ENCODE data around the gene MRPL20.
"Not testable (repeated sequence)": the region's sequence is repeated elsewhere in the genome, so short reads cannot be mapped to it uniquely, and the experiment has no call there.

Gene MRPL20

DNA sequence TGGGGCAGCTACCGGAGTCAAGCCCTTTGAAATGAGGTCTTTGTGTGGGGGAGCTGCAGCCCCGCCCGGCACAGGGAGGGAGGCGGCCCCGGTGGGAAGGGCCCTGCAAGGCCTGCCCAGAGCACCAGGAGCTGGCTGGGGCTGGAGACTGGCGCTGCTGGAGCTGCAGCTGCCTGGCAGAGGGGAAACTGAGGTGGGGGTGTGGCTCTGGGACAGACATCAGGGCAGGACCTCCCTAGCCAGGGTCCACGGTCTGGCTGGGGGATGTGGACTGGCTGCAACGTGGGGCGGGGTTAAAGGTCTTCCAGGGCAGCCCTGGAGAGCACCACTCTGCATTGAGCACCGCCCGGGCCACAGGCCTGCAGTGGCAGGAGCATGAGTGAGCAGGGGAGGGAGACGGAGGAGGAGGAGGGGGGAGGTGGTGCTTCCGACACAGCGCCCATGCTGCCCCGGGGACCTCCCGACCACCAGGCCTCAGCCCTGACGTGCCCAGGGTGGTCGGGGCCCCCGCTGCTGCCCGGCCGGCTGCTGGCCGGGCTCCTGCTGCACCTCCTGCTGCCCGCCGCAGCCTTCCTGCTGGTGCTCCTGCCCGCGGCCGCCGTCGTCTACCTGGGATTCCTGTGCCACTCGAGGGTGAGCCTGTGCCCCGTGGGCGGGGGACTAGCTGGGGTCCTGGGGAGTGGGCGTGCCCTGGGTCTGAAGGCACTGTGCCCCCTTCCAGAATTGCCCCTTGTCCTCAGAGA lies 18.8 kb upstream of the MRPL20 start:
- peak; percentile 66 for DNase-seq (ENCODE audit: low spot score)

DNA sequence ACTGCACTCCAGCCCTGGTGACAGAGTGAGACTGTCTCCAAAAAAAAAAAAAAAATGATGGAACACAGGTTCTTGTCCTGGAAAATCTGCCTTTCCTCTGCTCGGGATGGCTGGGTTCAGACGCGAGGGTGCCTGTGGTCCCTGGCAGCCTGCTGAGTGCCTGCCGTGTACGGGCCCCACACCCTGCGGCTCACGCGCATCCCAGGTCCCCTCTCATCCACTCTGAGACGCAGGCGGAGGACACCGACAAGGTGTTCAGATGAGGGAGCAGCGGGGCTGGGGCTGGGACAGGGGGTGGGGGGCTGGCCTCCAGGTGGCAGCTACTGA lies 18.3 kb upstream of the MRPL20 start:
- DNase-seq (ENCODE audit: low spot score), result no peak

GRCh38 chr1:1424707-1425106 lies 17.6 kb upstream of the MRPL20 start:
- no peak for DNase-seq (ENCODE audit: low spot score)

- DNase-seq (ENCODE audit: low spot score), result no peak
Observed at GRCh38 chr1:1423245-1423597, 16.1 kb upstream of the MRPL20 start.

DNA sequence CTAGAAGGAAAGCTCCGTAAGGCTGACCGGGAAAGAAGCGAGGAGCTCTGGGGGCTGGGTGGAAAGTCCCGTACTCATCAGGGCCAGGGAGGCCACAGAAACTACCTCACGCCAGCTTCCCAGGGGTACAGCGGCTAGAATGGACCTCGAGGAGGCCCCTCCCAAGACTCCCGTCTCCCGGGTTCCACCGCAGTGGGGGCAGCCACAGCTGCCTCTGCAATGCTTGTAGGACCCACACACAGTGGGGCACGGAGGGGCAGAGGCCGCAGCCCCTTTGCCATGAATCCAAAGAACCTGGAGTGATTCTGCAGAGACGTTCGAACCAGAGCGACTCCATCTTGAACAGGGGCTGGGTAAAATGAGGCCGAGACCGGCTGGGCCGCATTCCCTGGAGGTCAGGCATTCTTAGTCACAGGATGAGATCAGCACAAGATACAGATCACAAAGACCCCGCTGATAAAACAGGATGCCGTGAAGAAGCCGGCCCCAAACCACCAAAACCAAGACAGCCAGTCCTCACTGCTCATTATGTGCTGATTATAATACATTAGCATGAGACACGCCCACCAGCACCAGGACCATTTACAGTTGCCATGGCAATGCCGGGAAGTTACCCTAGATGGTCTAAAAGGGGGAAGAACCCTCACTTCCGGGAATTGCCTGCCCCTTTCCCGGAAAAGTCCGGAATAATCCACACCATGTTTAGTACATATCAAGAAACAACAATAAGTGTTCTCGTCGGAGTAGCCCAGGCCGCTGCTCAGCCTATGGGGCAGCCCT lies 15.6 kb upstream of the MRPL20 start:
- peak; percentile 51 for DNase-seq (ENCODE audit: low spot score)

- DNase-seq (ENCODE audit: low spot score), result no peak
Observed at GRCh38 chr1:1421907-1422464, 14.9 kb upstream of the MRPL20 start.

GRCh38 chr1:1421147-1421906 lies 14.2 kb upstream of the MRPL20 start, which contains the start of gene ANKRD65:
TSS of gene ANKRD65 (minus strand) at chr1:1421276. CDS start at chr1:1421005, 271 bp downstream.
- peak; percentile 54 for DNase-seq (ENCODE audit: low spot score)

GRCh38 chr1:1420654-1421141 lies 13.6 kb upstream of the MRPL20 start:
- DNase-seq (ENCODE audit: low spot score), result peak; percentile 55

- DNase-seq (ENCODE audit: low spot score), result peak; percentile 67
Observed at GRCh38 chr1:1419813-1420653, 12.9 kb upstream of the MRPL20 start.

DNA sequence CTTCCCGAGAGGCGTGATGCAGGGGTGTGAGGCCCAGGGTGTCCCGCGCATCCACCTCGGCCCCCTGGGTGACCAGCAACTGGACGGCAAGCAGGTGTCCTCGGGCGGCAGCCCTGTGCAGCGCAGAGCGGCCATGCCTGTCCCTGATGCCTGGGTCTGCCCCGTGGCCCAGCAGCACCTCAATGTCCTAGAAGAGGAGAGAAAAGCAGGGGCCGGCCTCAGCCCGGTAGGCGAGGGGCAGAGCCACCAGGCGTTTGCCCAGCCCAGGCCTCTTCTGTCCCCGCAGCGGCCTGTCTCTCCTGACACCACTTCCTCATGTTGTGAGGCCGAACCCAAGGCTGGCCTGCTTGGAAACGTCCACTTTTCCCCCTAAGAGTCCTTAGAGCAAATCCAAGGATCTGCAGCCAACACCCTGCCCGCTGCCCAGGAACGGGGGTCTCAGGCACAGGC lies 12.3 kb upstream of the MRPL20 start:
- DNase-seq (ENCODE audit: low spot score), result peak; percentile 46

DNA sequence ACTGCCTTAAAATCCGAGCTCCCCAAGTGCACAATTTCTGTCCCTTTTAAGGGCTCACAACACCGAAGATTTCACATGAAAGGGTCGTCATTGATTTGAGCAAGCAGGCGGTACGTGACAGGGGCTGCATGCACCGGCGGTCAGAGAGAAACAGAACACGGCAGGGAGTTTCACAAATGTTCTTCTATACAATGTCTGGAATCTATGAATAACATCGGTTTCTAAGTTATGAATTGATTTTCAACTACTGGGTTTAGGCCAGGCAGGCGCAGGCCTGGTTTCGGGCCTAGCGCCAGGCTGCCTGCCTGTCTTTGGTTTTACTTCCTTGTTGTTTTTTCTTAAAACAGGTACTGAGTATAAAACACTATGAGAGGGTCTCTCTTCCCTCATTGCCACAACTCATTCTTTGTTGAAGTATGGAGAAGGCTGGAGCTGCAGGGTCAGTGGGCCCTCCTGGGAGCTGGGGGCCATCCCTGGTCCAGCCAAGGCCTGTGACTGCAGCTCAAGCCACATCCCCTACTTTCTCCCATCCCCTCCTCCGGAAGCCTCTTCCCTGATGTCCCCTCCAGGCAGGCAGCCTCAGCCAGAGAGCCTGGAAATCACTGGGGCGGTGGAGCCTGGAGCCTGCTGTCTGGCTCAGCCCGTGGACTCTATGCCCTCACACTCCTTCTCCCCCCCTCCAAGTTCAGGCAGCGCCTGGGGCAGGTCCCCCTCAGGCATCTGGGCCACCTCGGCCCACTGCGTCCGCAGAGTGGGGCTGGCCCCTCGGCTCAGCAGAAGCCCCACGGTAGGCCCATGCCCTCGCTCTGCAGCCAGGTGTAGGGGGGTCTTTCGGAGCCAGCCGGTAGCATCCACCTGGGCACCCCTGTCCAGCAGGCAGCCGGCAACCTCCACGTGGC lies 11.6 kb upstream of the MRPL20 start:
- DNase-seq (ENCODE audit: low spot score), result peak; percentile 47

DNA sequence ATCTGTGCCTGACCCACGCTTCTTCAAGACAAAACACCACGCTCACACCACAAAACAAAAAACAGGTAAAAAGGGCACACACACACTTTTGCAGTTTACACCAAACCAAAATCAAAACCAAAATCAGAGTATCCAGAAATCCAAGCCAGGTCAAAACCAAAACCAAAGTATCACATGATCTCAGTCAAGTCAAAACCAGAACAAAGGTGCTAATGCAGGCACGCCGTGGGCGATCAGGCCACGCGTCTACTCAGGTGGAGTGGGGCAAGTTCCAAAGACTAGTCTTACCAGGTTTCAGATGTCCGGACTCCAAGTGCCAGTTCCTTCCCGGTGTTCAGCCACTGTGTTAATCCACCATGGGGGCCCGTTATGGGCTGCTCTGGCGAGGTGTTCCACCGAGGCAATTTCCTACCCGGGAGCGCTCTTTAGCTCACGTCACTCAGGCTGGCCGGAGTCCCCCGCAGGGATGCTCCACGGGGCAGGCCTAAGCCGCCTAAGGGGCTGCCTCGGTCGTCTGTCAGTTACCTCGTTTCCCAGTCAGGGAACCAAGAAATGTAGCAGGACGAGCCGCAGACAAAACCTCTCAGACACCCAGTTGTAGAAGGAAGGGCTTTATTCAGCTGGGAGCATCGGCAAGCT lies 10.9 kb upstream of the MRPL20 start:
- peak; percentile 47 for DNase-seq (ENCODE audit: low spot score)

- DNase-seq (ENCODE audit: low spot score), result not testable (repeated sequence)
Observed at GRCh38 chr1:1417396-1417795, 10.3 kb upstream of the MRPL20 start.

DNA sequence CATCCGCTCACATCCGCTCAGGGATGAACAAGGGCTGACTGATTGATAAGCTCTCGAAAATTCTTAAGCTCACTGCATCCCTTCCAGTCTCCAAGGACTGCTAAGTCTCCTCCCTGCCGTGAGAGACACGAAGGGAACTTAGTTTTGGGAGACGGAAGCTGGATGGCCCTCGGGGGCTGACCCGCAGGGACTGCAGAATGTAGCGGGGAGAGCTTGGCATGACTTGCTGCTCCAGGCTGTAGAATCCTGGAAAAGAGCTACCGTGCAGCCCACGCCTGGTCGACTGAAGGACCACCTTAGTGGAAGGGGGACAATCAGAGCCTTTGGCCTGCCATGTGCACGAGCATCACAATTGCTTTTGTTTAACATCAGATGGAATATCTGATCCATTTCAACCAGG lies 8.7 kb upstream of the MRPL20 start:
- DNase-seq (ENCODE audit: low spot score), result no peak

DNA sequence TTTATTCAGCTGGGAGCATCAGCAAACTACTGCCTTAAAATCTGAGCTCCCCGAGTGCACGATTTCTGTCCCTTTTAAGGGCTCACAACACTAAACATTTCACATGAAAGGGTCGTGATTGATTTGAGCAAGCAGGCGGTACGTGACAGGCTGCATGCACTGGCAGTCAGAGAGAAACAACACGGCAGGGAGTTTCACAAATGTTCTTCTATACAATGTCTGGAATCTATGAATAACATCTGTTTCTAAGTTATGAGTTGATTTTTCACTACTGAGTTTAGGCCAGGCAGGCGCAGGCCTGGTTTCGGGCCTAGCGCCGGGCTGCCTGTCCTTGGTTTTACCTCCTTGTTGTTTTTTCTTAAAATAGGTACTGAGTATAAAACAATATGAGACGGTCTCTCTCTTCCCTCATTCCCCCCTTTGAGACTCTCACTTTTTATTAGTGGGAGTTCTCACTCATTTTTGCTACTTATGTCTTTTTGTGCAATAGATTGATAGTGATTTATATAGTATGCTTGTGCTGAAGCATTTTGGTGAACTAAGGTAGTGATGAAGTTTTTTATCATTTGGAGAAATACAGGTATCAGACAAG lies 5.3 kb upstream of the MRPL20 start:
- not testable (repeated sequence) for DNase-seq (ENCODE audit: low spot score)

DNA sequence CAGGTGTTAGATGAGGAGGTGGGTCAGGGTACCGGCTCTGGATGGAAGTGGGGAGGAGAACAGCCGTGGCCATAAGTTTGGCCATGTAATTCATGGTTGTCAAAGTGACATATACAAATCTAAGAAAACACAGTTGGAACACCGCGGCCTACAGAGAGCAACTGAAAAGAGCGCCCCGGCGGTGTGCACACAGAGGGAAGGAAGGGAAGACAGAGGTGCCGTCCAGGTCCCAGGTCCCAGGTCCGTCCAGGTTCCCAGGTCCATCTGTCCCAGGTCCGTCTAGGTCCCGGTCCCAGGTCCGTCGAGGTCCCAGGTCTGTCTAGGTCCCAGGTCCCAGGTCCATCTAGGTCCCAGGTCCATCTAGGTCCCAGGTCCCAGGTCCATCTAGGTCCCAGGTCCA lies 4.5 kb upstream of the MRPL20 start:
- no peak for DNase-seq (ENCODE audit: low spot score)

DNA sequence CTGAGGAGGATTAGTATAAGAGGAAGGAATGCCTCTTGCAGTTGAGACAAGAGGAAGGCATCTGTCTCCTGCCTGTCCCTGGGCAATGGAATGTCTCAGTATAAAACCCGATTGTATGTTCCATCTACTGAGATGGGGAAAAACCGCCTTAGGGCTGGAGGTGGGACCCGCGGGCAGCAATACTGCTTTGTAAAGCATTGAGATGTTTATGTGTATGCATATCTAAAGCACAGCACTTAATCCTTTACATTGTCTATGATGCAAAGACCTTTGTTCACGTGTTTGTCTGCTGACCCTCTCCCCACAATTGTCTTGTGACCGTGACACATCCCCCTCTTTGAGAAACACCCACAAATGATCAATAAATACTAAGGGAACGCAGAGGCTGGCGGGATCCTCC lies 3.1 kb upstream of the MRPL20 start:
- not testable (repeated sequence) for DNase-seq (ENCODE audit: low spot score)

GRCh38 chr1:1407636-1408318 lies 684 bp upstream of the MRPL20 start:
- peak; percentile 64 for DNase-seq (ENCODE audit: low spot score)

Data from ecto neural progenitor cell (in vitro differentiated cells).